ENCODE results near the gene AMH. TPM values are rescaled to one million over a fixed set of nuclear protein-coding genes. Genes with fewer than 3 reads are reported as not detected.

AMH gene
- total and polyA plus RNA-seq, 2 of the 13 experiments (the other 11 are each of a cell fraction or from before 2014, with no cell fraction given): 0.03 to 0.18 TPM

DNA sequence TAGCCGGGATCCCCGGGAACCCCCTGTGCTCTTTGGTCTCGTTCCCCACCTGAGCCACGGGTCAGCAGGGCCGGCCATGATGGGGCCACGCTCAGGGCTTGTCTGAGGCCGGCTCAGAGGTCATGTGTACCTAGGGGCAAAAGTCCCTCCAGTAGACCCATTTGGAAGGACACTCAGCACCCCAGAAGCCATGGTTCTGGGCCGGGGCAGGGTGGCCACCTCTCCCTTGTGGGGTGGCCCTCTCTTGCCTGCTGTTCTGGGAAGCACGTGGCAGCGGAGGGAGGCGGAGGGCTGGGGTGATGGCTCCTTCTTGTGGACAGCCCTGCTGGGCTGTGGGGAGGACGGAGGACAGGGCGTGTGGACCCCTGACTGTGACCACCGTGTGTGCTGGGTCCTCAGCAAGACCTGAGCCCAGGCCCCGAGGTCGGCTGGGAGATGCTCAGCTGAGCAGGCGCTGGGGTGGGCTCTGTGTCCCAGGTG lies 39.3 kb downstream of the AMH start (continued):
- no peak for TF ChIP-seq ZNF44 (CRISPR knock-in tag; IDR thresholded peaks at IDR 0.05)
- TF ChIP-seq NR2C2 (CRISPR knock-in tag; IDR thresholded peaks at IDR 0.05; ENCODE audit: borderline replicate concordance): peak; percentile 54; the same call in 1 of the 2 replicates
- no peak for TF ChIP-seq HOXA7 (CRISPR knock-in tag; IDR thresholded peaks at IDR 0.05)
- no peak for TF ChIP-seq GPN1 (CRISPR knock-in tag; IDR thresholded peaks at IDR 0.05; ENCODE audit: borderline replicate concordance)
- no peak for TF ChIP-seq FOXA1 (IDR thresholded peaks at IDR 0.05)
- TF ChIP-seq FOXA1 (CRISPR knock-in tag; IDR thresholded peaks at IDR 0.05): peak; percentile 34; the same call in 1 of the 2 replicates
- TF ChIP-seq, protein P1, sequence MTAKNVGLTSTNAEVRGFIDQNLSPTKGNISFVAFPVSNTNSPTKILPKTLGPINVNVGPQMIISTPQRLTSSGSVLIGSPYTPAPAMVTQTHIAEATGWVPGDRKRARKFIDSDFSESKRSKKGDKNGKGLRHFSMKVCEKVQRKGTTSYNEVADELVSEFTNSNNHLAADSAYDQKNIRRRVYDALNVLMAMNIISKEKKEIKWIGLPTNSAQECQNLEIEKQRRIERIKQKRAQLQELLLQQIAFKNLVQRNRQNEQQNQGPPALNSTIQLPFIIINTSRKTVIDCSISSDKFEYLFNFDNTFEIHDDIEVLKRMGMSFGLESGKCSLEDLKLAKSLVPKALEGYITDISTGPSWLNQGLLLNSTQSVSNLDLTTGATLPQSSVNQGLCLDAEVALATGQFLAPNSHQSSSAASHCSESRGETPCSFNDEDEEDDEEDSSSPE (CRISPR knock-in tag; IDR thresholded peaks at IDR 0.05): peak; percentile 42; the same call in 1 of the 2 replicates
- no peak for TF ChIP-seq IRF9 (CRISPR knock-in tag; IDR thresholded peaks at IDR 0.05; ENCODE audit: borderline replicate concordance)
- peak; percentile 92 for TF ChIP-seq ZMYM2 (CRISPR knock-in tag; IDR thresholded peaks at IDR 0.05)
- TF ChIP-seq ZNF724P (CRISPR knock-in tag; IDR thresholded peaks at IDR 0.05; ENCODE audit: borderline replicate concordance): no peak
- no peak for TF ChIP-seq KMT2B (CRISPR knock-in tag; IDR thresholded peaks at IDR 0.05)
- TF ChIP-seq ZZZ3 (CRISPR knock-in tag; IDR thresholded peaks at IDR 0.05; ENCODE audit: borderline replicate concordance): no peak
- TF ChIP-seq, protein P2, sequence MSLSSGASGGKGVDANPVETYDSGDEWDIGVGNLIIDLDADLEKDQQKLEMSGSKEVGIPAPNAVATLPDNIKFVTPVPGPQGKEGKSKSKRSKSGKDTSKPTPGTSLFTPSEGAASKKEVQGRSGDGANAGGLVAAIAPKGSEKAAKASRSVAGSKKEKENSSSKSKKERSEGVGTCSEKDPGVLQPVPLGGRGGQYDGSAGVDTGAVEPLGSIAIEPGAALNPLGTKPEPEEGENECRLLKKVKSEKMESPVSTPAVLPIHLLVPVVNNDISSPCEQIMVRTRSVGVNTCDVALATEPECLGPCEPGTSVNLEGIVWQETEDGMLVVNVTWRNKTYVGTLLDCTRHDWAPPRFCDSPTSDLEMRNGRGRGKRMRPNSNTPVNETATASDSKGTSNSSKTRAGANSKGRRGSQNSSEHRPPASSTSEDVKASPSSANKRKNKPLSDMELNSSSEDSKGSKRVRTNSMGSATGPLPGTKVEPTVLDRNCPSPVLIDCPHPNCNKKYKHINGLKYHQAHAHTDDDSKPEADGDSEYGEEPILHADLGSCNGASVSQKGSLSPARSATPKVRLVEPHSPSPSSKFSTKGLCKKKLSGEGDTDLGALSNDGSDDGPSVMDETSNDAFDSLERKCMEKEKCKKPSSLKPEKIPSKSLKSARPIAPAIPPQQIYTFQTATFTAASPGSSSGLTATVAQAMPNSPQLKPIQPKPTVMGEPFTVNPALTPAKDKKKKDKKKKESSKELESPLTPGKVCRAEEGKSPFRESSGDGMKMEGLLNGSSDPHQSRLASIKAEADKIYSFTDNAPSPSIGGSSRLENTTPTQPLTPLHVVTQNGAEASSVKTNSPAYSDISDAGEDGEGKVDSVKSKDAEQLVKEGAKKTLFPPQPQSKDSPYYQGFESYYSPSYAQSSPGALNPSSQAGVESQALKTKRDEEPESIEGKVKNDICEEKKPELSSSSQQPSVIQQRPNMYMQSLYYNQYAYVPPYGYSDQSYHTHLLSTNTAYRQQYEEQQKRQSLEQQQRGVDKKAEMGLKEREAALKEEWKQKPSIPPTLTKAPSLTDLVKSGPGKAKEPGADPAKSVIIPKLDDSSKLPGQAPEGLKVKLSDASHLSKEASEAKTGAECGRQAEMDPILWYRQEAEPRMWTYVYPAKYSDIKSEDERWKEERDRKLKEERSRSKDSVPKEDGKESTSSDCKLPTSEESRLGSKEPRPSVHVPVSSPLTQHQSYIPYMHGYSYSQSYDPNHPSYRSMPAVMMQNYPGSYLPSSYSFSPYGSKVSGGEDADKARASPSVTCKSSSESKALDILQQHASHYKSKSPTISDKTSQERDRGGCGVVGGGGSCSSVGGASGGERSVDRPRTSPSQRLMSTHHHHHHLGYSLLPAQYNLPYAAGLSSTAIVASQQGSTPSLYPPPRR (CRISPR knock-in tag; IDR thresholded peaks at IDR 0.05; ENCODE audit: borderline replicate concordance): peak; percentile 15; the same call in 1 of the 2 replicates
- no peak for TF ChIP-seq FOXK1 (CRISPR knock-in tag; IDR thresholded peaks at IDR 0.05; ENCODE audit: borderline replicate concordance, low read depth)
- peak; percentile 60; the same call in 1 of the 2 replicates for TF ChIP-seq SAFB2 (CRISPR knock-in tag; IDR thresholded peaks at IDR 0.05; ENCODE audit: borderline replicate concordance, low read depth)
- no peak for TF ChIP-seq GLI4 (CRISPR knock-in tag; IDR thresholded peaks at IDR 0.05; ENCODE audit: borderline replicate concordance)
- TF ChIP-seq KAT8 (CRISPR knock-in tag; IDR thresholded peaks at IDR 0.05): 0 out of 2 replicates have a peak, but pooled peaks have one; percentile 22
- no peak for TF ChIP-seq ZNF841 (CRISPR knock-in tag; IDR thresholded peaks at IDR 0.05; ENCODE audit: borderline replicate concordance)
- 0 out of 2 replicates have a peak, but pooled peaks have one; percentile 29 for TF ChIP-seq KLF6 (CRISPR knock-in tag; IDR thresholded peaks at IDR 0.05)
- no peak for TF ChIP-seq POGK (CRISPR knock-in tag; conservative IDR thresholded peaks at IDR 0.05)
- TF ChIP-seq KDM5B (CRISPR knock-in tag; IDR thresholded peaks at IDR 0.05; ENCODE audit: borderline replicate concordance): peak; percentile 51; the same call in 1 of the 2 replicates

Data from HepG2 (cell line).